Measurements from ENCODE around the gene KCNIP1. TPM values are rescaled to one million over a fixed set of nuclear protein-coding genes. Genes with fewer than 3 reads are reported as not detected.

Gene KCNIP1
- total and polyA plus RNA-seq, 2 of the 8 experiments (the other 6 are each of a cell fraction or from before 2014, with no cell fraction given): 0.52 to 0.83 TPM

- no peak overlapping the region for H3K4me3 ChIP-seq (ENCODE audit: extremely low read depth in 1 of 4, insufficient read depth in 2 of 4, low read depth in 3 of 4, low read length in 4 of 4)
- no peak overlapping the region for H3K9ac ChIP-seq (replicated peaks in 1 of 4; ENCODE audit: extremely low read depth in 1 of 4, low read depth in 3 of 4, low read length in 3 of 4)
- no peaks in the 10 kb centered on the region for H3K79me2 ChIP-seq (ENCODE audit: control insufficient read depth in 1 of 2, insufficient read depth in 2 of 2, low read length in 2 of 2)
- H3K4me1 ChIP-seq (replicated peaks in 1 of 4; ENCODE audit: control insufficient read depth in 3 of 4, insufficient read depth in 4 of 4, low read length in 3 of 4): peaks cover 3 to 15% (median 5%) of the 10 kb centered on the region in 4 experiments; a peak in 6 of 7 replicates
- no peak overlapping the region for H2BK12ac ChIP-seq (ENCODE audit: low read depth, low read length)
- H3K18ac ChIP-seq (ENCODE audit: extremely low read depth, low read length): no peak overlapping the region
- no peak overlapping the region for H2AFZ ChIP-seq (ENCODE audit: low read length)
- WGBS, 2 experiments (ENCODE audit: extremely low coverage in 1 of 2, insufficient coverage in 1 of 2, insufficient read length in 1 of 2, insufficient replicate concordance in 2 of 2, low coverage in 1 of 2, low lambda C conversion rate in 2 of 2, missing lambda C conversion rate in 1 of 2): 93% methylated on average over 1 of the region's 1 CpG; no CpG with 5 or more reads in 1 of the 2 experiments
- FAIRE-seq: no peak
- no peaks in the 10 kb centered on the region for H3K36me3 ChIP-seq (ENCODE audit: control insufficient read depth in 2 of 4, insufficient read depth in 4 of 4, low read length in 3 of 4)
- no peak overlapping the region for H4K91ac ChIP-seq (replicated peaks; ENCODE audit: insufficient read length, low read length)
- H3K27me3 ChIP-seq (replicated peaks in 1 of 4; ENCODE audit: control insufficient read depth in 3 of 4, extremely low read depth in 1 of 4, insufficient read depth in 3 of 4, low read length in 3 of 4): no peaks in the 10 kb centered on the region; a peak in 1 of 7 replicates
- no peak overlapping the region for H3K23ac ChIP-seq (ENCODE audit: insufficient read length)
- no peak overlapping the region for H4K8ac ChIP-seq (ENCODE audit: extremely low read depth, insufficient read depth, low read length)
- H3K14ac ChIP-seq (ENCODE audit: insufficient read length): no peak overlapping the region
- H4K5ac ChIP-seq (ENCODE audit: insufficient read length, low read depth, low read length): no peak overlapping the region
- no peaks in the 10 kb centered on the region for H4K20me1 ChIP-seq (replicated peaks in 1 of 2; ENCODE audit: control insufficient read depth in 1 of 2, insufficient read depth in 2 of 2, low read length in 2 of 2)
- no peak overlapping the region for H2BK120ac ChIP-seq (replicated peaks; ENCODE audit: low read depth, low read length)
- no peaks in the 10 kb centered on the region for H3K23me2 ChIP-seq (ENCODE audit: low read depth, low read length)
- H2BK15ac ChIP-seq (ENCODE audit: low read length): no peak overlapping the region
- no peak overlapping the region for H3K4ac ChIP-seq (replicated peaks; ENCODE audit: insufficient read length, low read depth, low read length)
- no peaks in the 10 kb centered on the region for H3K79me1 ChIP-seq (ENCODE audit: low read depth, low read length)
- no peak overlapping the region for H3K27ac ChIP-seq (ENCODE audit: low read depth, low read length)
- no peak overlapping the region for H3K4me2 ChIP-seq (ENCODE audit: insufficient read depth in 1 of 2, low read depth in 2 of 2, low read length in 2 of 2)
- ChIA-PET CTCF (ENCODE audit: partially characterized antibody) (interaction anchor here (1.4 to 21.2 kb wide), 2 partner anchors 15 to 52 kb away, joined by 5 to 650 read pairs; partner anchors contain the start of gene GABRP), POLR2A (ENCODE audit: partially characterized antibody) (no interaction called here)
- H3K56ac ChIP-seq (replicated peaks; ENCODE audit: insufficient read length, low read depth, low read length): no peak overlapping the region
- no peak for DNase-seq (ENCODE audit: low read depth in 1 of 2, low spot score in 2 of 2)
- no peak overlapping the region for H2BK5ac ChIP-seq (ENCODE audit: low read depth, low read length)
- no peak overlapping the region for H2BK20ac ChIP-seq (ENCODE audit: low read length)
- H3K9me3 ChIP-seq (ENCODE audit: insufficient read depth in 2 of 2, low read depth in 1 of 2, low read length in 1 of 2): no peaks in the 10 kb centered on the region; a peak in 2 of 4 replicates
- no peak overlapping the region for H2AK5ac ChIP-seq (ENCODE audit: low read depth, low read length)
- no peak for TF ChIP-seq RBBP5 (IDR thresholded peaks at IDR 0.05; ENCODE audit: borderline replicate concordance, low read depth, low read length)
- no peak for TF ChIP-seq SUZ12 (IDR thresholded peaks at IDR 0.05; ENCODE audit: low read length)
- no peak for TF ChIP-seq CHD1 (IDR thresholded peaks at IDR 0.05; ENCODE audit: low read depth, low read length)
- no peak for TF ChIP-seq EZH2 (IDR thresholded peaks at IDR 0.05; ENCODE audit: low read depth, low read length, severe bottlenecking)
Observed at GRCh38 chr5:170737591-170737990, 233.8 kb downstream of the KCNIP1 start.

Measured in H1 (cell line).